Natural killer cell (primary cell): ENCODE measurements around the gene BAHCC1. TPM values are rescaled to one million over a fixed set of nuclear protein-coding genes. Genes with fewer than 3 reads are reported as not detected.

Experiments
- ATAC-seq, 3 donors: fragments of 150-1000 bp in 2 of 3; fragments of 200-7000 bp in 1 of 3; cut with Tn5 transposase; 1 replicate in 1 of 3; 2 replicates in 2 of 3; pipeline ENCODE4 v1.10.0; 2021; ENCODE audit warnings: mild to moderate bottlenecking in 2 of 3, moderate library complexity in 2 of 3
- DNase-seq, 2 donors: peaks; one replicate each; pipeline versions ENCODE4 v3.0.0 to v3.0.0-alpha.2; 2013 to 2021; ENCODE audit warnings: mixed read lengths in 1 of 2
- H3K27ac ChIP-seq: one replicate; pipeline ENCODE4 v1.5.1; 2013; ENCODE audit warnings: mild to moderate bottlenecking, low read length
- H3K27me3 ChIP-seq: one replicate; pipeline ENCODE4 v1.6.1; 2013; ENCODE audit warnings: low read length; ENCODE audit not compliant: control insufficient read depth, insufficient read depth
- H3K36me3 ChIP-seq: one replicate; pipeline ENCODE4 v1.6.1; 2013; ENCODE audit warnings: low read length; ENCODE audit not compliant: control insufficient read depth, insufficient read depth
- H3K4me1 ChIP-seq: one replicate; pipeline ENCODE4 v1.6.1; 2013; ENCODE audit warnings: low read length; ENCODE audit not compliant: control insufficient read depth, insufficient read depth
- H3K4me3 ChIP-seq: one replicate; pipeline ENCODE4 v1.5.1; 2013; ENCODE audit warnings: low read length
- H3K9me3 ChIP-seq: one replicate; pipeline ENCODE4 v1.6.1; 2013; ENCODE audit warnings: low read length; ENCODE audit not compliant: control insufficient read depth, insufficient read depth
- H3K27ac Mint-ChIP-seq, 2 donors: one replicate each; pipeline ENCODE4 v1.8.0; 2022; ENCODE audit warnings: mild to moderate bottlenecking in 2 of 2, mixed read lengths in 2 of 2, moderate library complexity in 1 of 2
- H3K27me3 Mint-ChIP-seq, 2 donors: one replicate each; pipeline ENCODE4 v1.8.0; 2022; ENCODE audit warnings: low read depth in 2 of 2, mixed read lengths in 2 of 2
- H3K36me3 Mint-ChIP-seq: one replicate; pipeline ENCODE4 v1.8.0; 2022; ENCODE audit warnings: mixed read lengths
- H3K4me1 Mint-ChIP-seq, 2 donors: one replicate each; pipeline ENCODE4 v1.8.0; 2022; ENCODE audit warnings: mixed read lengths in 2 of 2
- H3K4me3 Mint-ChIP-seq: one replicate; pipeline ENCODE4 v1.8.0; 2022; ENCODE audit warnings: mild to moderate bottlenecking, moderate library complexity, mixed read lengths
- H3K9me3 Mint-ChIP-seq, 2 donors: one replicate each; pipeline ENCODE4 v1.8.0; 2022; ENCODE audit warnings: mixed read lengths in 2 of 2
- WGBS: methylation state at CpG from one replicate; pipeline ENCODE4 v1.1.7; 2013; ENCODE audit warnings: missing lambda C conversion rate; ENCODE audit not compliant: insufficient coverage; 5-methylcytosine and 5-hydroxymethylcytosine counted together
- intact Hi-C: fragments of 100-400 bp; cut with micrococcal nuclease; formaldehyde crosslinking; loops from one replicate; pipeline ENCODE4 v1.14.2; 2022
- total RNA-seq, 4 donors: library from RNA; stranded (reverse); fragments of 120-200 nt in 1 of 4; gene quantifications; one replicate each; pipeline versions ENCODE4 v1.2.3 to v1.2.4, GENCODE V29; 2013 to 2022
- TF ChIP-seq, protein P1 (sequence below): fragments of 200-600 bp; IDR thresholded peaks from one replicate; pipeline ENCODE4 v1.8.0; 2022; ENCODE audit warnings: antibody characterized with exemption

The BAHCC1 gene
- total RNA-seq = 10 to 100 TPM in 1 of 3 donors, 1 to 10 TPM in 2; 2.9 to 17.3 (median 5.7) TPM
- total RNA-seq (2013) = 1.2 TPM

DNA sequence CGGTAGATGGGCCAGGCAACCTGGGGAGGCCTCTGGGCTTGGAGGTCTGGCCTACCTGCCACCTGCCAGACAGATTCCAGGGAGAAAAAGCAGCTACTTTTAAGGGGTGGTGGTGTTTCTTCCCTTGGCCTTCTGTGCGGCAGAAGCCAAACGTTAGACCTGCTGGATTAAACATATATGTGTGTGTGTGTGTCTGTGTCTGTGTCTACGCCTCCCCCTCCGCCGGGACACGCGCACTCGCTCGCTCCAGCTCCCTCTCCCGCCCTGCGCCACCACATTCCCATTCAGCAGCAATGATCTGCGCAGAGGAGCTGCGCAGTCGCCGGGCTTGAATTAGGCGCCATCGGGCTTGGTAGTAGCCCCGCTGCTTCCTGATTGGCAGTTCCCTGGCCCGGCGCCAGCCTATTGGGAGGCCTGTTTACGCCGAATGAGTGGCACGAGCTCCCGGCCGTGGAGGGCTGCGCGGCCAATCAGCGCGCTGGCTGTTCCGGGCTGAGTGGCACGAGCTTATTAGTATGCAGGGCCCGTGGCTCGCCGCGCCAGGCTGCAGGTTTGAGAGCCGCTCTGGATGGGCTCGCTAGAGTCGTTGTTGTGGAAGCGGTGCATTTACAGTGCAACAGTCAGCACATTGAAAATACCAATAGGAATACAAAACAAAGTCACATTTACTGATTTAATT lies at the start of gene BAHCC1:
Gene BAHCC1, plus strand, starts transcription at position 537 of the 679 bp plus-strand sequence. CDS start 4,283 bp downstream, outside the sequence.
- Histone ChIP-seq H3K27ac (no peak within 1 kb of the TSS), H3K4me1 (peaks cover 63% of the 10 kb centered on the region), H3K9me3 (no peaks in the 10 kb centered on the region), H3K27me3 (peaks cover 48% of the 10 kb centered on the region), H3K4me3 (peak within 1 kb of the TSS; percentile 16), H3K36me3 (no peaks in the 10 kb centered on the region)
- H3K36me3 Mint-ChIP-seq = no peaks in the 10 kb centered on the region
- ATAC-seq (peak; percentile 80 to 89 (median 82)), DNase-seq (peak; percentile 85)
- 2% methylated on average over 40 of the region's 40 CpGs for WGBS
- H3K27me3 Mint-ChIP-seq = peaks cover 0 to 37% of the 10 kb centered on the region in 2 donors
- peak within 1 kb of the TSS; percentile 94 for H3K4me3 Mint-ChIP-seq
- TF ChIP-seq, protein P1, sequence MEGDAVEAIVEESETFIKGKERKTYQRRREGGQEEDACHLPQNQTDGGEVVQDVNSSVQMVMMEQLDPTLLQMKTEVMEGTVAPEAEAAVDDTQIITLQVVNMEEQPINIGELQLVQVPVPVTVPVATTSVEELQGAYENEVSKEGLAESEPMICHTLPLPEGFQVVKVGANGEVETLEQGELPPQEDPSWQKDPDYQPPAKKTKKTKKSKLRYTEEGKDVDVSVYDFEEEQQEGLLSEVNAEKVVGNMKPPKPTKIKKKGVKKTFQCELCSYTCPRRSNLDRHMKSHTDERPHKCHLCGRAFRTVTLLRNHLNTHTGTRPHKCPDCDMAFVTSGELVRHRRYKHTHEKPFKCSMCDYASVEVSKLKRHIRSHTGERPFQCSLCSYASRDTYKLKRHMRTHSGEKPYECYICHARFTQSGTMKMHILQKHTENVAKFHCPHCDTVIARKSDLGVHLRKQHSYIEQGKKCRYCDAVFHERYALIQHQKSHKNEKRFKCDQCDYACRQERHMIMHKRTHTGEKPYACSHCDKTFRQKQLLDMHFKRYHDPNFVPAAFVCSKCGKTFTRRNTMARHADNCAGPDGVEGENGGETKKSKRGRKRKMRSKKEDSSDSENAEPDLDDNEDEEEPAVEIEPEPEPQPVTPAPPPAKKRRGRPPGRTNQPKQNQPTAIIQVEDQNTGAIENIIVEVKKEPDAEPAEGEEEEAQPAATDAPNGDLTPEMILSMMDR = no peak
- H3K4me1 Mint-ChIP-seq = peaks cover 29 to 35% of the 10 kb centered on the region in 2 donors
- H3K27ac Mint-ChIP-seq = peak within 1 kb of the TSS; percentile 86 to 92
- intact Hi-C loops = loop anchor here (1.0 to 5.0 kb wide), 3 partner anchors 48 to 1593 kb away; partner anchors contain the start of gene ACTG1
- no peaks in the 10 kb centered on the region for H3K9me3 Mint-ChIP-seq

DNA sequence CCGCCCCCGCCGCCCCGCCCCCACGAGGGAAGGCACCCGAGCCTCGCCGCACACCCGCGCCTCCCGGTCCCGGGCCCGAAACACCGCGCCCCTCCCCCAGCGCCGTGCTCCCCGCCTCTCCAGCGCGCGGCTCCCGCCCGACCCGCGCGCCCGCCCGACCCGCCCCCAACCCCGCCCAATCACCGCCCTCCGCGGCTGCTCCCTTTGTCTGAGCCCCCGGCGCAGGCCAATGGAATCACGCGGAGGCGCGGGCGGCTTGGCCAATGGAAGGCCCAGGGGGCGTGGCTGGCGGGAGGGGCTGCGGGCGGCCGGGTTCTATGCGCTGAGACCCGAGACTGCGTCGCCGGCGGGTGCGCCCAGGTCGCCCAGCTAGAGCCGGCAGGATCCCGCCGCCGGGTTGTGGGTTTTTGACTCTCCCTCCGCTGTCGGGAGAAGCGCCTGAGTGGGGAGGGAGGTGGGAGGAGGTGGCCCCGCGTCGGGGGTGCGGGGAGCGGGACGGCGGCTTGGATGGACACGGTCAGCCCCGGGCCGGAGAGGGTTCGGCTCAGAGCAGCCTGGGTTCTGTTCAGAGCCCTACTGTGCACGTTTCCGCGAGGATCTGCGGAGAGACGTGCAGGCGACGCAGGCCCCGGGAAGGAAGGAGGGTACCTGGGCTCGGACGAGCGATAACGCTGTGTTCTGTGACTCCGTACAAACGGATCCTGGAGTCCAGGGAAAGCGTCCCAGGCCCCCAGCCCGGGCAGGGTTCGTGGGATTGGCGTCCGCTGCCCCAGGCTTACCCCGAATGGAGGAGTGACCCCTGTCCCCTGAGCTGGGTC lies 49.0 kb upstream of the BAHCC1 start:
- H3K27me3 ChIP-seq = peaks cover 35% of the 10 kb centered on the region
- H3K4me1 ChIP-seq = peaks cover 54% of the 10 kb centered on the region
- H3K4me3 Mint-ChIP-seq = peak overlapping the region; percentile 57
- intact Hi-C loops = loop anchor here (2.0 kb wide), 1 partner anchor 49 kb away; the partner anchor contains the start of gene BAHCC1
- no peak overlapping the region for H3K27ac ChIP-seq
- peak overlapping the region; percentile 36 for H3K4me3 ChIP-seq
- H3K36me3 ChIP-seq = no peaks in the 10 kb centered on the region
- TF ChIP-seq, protein P1 = no peak
- DNase-seq (peak; percentile 85 to 94), ATAC-seq (peak; percentile 89 to 95 (median 93))
- H3K9me3 Mint-ChIP-seq = no peaks in the 10 kb centered on the region
- H3K4me1 Mint-ChIP-seq = peaks cover 6 to 22% of the 10 kb centered on the region in 2 donors
- peaks cover 23 to 32% of the 10 kb centered on the region in 2 donors for H3K27me3 Mint-ChIP-seq
- no peak overlapping the region for H3K27ac Mint-ChIP-seq
- no peaks in the 10 kb centered on the region for H3K9me3 ChIP-seq
- no peaks in the 10 kb centered on the region for H3K36me3 Mint-ChIP-seq
- WGBS = 6% methylated on average over 88 of the region's 91 CpGs

DNA sequence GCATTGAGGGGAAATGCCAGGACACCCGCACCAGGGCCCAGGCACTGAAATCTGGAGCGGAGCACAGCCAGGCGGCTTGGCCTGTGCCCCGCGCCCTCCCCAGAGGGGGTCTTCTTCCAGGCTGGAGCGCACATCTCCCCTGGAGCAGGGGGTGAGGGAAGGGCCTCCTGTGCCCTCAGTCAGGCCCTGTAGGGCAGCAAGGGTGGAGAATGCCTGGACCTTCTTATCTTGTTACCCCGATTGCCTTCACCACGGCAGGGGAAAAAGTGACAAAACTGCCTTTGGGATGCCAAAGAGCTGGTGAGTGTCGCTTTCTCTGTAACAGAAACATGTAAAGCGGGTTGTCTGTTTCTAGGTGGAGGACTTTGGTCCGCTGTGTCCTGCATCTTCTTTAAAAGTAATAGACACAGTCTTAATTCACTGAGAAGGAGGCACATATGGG lies 48.3 kb upstream of the BAHCC1 start:
- H3K9me3 ChIP-seq = no peaks in the 10 kb centered on the region
- intact Hi-C loops = loop anchor here (2.0 kb wide), 1 partner anchor 48 kb away; the partner anchor contains the start of gene BAHCC1
- no peak for DNase-seq
- H3K27me3 ChIP-seq = peaks cover 31% of the 10 kb centered on the region
- TF ChIP-seq, protein P1 = no peak
- peaks cover 54% of the 10 kb centered on the region for H3K4me1 ChIP-seq
- 87% methylated on average over 11 of the region's 11 CpGs for WGBS
- H3K4me3 ChIP-seq = no peak overlapping the region
- Mint-ChIP-seq H3K4me3 (peak overlapping the region; percentile 49), H3K4me1 (peaks cover 6 to 22% of the 10 kb centered on the region in 2 donors), H3K27me3 (peaks cover 25 to 32% of the 10 kb centered on the region in 2 donors), H3K36me3 (no peaks in the 10 kb centered on the region), H3K9me3 (no peaks in the 10 kb centered on the region), H3K27ac (no peak overlapping the region)
- H3K36me3 ChIP-seq = no peaks in the 10 kb centered on the region
- H3K27ac ChIP-seq = no peak overlapping the region
- ATAC-seq = no peak
